Left lobe of liver (tissue), 2 donors: ENCODE results near the gene TTLL5. TPM values are rescaled to one million over a fixed set of nuclear protein-coding genes. Genes with fewer than 3 reads are reported as not detected.
"Not testable (repeated sequence)": the region's sequence is repeated elsewhere in the genome, so short reads cannot be mapped to it uniquely, and the experiment has no call there.

Experiments used
- ATAC-seq: fragments of 200-7000 bp; cut with Tn5 transposase; one replicate; pipeline ENCODE4 v1.9.1; 2020; ENCODE audit warnings: mild to moderate bottlenecking, moderate library complexity
- DNase-seq: peaks from one replicate; pipeline ENCODE4 v3.0.0-alpha.2; 2020; ENCODE audit warnings: low spot score
- total RNA-seq: library from RNA; stranded (reverse); gene quantifications from one replicate; pipeline ENCODE4 v1.2.1, GENCODE V29; 2021
- donor health status: DM: no; HTN: no; CAD: no; lungs with moderate emphysema.
- donor health status: DM: no; HTN: yes; CAD: no.

TTLL5 gene
- total RNA-seq, 1 donor from 2014 or later: 9.5 TPM

GRCh38 chr14:75905147-75905904 is 244.3 kb downstream of the TTLL5 start:
- DNase-seq (peak; percentile 53), ATAC-seq (peak; percentile 35)

DNA sequence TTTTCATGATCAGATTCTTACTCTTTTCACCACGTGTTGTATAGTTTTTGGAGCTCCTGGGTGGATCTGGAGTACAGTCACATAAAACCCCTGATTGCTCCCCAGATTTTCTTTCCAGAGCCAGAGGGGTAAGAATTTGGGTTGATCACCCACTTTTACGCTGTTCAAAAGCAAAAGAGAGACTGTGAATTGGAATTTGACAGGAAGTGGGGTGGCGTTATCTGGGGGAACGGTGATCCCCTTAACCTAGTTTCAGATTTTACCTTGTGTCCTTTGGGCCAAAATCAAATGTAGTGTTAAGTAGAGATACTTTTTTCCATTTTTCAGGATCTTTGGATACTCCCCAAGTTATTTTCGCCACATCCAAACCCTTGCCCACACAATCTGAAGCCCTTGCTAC is 245.2 kb downstream of the TTLL5 start:
- no peak for ATAC-seq
- no peak for DNase-seq

DNA sequence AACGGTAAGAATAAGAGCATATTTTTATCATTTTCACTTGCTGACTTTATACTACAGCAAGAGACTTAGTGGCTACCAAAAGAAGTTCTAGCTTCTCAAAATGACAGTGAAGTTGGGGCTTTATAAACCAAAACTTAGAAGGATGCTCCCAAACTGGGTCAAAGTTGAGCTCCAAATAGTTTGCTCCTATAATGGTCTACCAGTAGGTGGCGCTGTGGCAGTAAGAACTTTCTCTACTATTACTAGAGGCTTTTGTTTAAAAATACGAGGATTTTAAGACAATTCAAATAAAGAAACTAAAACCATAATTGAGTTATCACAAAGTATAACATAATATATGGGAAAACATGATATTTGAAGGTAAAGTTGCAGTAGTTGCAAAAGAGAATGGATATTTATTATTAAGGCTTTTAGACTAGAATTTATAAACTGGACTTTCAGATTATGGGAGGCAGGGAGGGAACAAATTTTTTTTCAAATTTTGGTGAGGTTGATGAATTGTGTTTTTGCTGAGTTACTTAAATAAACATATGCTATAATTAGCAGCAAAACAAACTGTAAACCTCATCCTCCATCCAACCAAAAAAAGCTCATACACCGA is 245.7 kb downstream of the TTLL5 start:
- peak; percentile 54 for DNase-seq
- ATAC-seq: peak; percentile 91

GRCh38 chr14:75907756-75908359 is 246.8 kb downstream of the TTLL5 start:
- no peak for ATAC-seq
- DNase-seq: no peak

DNA sequence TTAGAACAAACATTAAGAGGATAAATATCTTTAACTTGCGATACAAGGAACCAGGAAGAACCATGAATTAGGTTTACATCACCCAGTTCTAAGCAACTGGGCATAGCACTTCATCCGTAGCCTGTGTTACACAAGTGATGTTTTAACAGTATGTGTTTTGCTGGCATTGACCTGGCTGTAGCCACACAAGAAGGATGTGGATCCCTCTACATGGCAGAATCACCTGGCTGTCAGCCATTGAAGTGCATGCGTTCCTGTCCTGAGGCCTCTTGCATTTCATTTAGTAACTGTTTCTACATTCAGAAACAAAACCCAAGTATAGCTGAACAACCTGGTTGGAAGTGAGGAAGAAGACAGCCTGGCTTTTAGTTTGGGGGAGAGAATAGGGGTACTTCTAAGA is 248.6 kb downstream of the TTLL5 start:
- DNase-seq: no peak
- no peak for ATAC-seq

GRCh38 chr14:75910048-75910447 is 249.0 kb downstream of the TTLL5 start:
- DNase-seq (no peak), ATAC-seq (no peak)

- DNase-seq (no peak), ATAC-seq (no peak)
Observed at GRCh38 chr14:75911883-75912282, 250.8 kb downstream of the TTLL5 start.

- no peak for ATAC-seq
- DNase-seq: no peak
Observed at GRCh38 chr14:75913183-75913582, 252.1 kb downstream of the TTLL5 start.

- ATAC-seq (no peak), DNase-seq (no peak)
Observed at GRCh38 chr14:75915045-75915444, 254.0 kb downstream of the TTLL5 start.

- no peak for ATAC-seq
Observed at GRCh38 chr14:75917322-75917945, 256.4 kb downstream of the TTLL5 start.

GRCh38 chr14:75917946-75918335 is 256.9 kb downstream of the TTLL5 start:
- no peak for DNase-seq
- no peak for ATAC-seq

More at GRCh38 chr14:75917322-75917945, 256.4 kb downstream of the TTLL5 start:
- no peak for DNase-seq

- DNase-seq, ATAC-seq: not testable (repeated sequence)
Observed at GRCh38 chr14:75920421-75920820, 259.4 kb downstream of the TTLL5 start.

DNA sequence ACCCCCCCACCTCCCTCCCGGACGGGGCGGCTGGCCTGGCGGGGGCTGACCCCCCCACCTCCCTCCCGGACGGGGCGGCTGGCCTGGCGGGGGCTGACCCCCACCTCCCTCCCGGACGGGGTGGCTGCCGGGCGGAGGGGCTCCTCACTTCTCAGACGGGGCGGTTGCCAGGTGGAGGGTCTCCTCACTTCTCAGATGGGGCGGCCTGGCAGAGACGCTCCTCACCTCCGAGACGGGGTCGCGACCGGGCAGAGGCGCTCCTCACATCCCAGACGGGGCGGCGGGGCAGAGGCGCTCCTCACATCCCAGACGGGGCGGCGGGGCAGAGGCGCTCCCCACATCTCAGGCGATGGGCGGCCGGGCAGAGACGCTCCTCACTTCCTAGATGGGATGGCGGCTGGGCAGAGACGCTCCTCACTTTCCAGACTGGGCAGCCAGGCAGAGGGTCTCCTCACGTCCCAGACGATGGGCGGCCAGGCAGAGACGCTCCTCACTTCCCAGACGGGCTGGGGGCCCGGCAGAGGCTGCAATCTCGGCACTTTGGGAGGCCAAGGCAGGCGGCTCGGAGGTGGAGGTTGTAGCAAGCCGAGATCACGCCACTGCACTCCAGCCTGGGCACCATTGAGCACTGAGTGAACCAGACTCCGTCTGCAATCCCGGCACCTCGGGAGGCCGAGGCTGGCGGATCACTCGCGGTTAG is 264.2 kb downstream of the TTLL5 start:
- DNase-seq, ATAC-seq: not testable (repeated sequence)

DNA sequence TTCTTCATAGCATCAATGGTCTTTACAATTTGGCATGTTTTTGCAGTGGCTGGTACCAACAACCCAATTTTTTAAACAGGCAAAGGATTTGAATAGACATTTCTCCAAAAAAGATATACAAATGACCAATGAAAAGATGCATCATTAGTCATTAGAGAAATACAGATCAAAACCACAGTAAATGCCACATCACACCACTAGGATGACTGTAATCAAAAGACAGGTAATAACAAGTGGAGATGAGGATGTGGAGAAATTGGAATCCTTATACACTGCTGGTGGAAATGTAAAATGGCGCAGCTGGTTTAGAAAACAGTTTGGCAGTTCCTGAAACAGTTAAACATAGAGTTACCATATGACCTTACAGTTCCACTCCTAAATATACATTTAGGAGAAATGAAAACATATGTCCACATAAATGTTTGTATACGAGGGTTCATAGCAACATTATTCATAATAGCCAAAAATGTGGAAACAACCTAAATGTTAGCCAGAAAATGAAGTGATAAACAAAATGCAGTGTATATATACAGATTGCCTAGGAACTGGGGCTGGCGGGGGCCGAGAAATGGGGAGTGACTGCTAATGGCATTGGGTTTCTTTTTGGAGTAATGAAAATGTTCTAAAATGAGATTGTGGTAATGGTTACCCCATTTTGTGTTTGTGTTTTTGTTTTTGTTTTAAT is 265.5 kb downstream of the TTLL5 start:
- DNase-seq: no peak
- ATAC-seq: no peak

DNA sequence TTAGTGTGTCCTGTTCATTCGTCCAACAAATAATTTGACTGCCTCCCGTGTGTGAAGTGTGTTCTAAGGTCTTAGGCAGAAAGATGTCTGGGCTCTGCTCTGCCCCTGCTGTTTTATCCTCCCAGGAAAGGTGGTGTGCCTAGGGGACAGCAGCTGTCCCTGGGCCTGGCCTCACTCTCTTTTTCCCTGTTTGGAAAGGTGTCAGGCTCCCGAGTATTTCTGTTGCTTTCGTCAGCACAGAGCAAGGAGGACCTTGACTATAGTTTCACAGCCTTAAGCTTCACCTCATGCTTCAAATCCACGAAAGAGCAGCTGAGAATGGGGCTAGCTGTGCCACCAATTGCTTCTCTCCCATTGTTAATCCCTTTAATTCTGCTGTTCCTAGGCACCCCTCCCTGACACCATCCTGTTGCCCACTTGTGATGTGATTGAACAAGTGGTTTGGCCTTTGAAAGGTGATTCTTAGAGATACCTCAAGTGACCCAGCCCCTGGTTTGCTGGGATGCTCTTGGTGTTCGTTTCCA is 266.6 kb downstream of the TTLL5 start:
- no peak for ATAC-seq
- DNase-seq: no peak

- no peak for DNase-seq
- ATAC-seq: peak; percentile 50
Observed at GRCh38 chr14:75928690-75929181, 267.7 kb downstream of the TTLL5 start.

DNA sequence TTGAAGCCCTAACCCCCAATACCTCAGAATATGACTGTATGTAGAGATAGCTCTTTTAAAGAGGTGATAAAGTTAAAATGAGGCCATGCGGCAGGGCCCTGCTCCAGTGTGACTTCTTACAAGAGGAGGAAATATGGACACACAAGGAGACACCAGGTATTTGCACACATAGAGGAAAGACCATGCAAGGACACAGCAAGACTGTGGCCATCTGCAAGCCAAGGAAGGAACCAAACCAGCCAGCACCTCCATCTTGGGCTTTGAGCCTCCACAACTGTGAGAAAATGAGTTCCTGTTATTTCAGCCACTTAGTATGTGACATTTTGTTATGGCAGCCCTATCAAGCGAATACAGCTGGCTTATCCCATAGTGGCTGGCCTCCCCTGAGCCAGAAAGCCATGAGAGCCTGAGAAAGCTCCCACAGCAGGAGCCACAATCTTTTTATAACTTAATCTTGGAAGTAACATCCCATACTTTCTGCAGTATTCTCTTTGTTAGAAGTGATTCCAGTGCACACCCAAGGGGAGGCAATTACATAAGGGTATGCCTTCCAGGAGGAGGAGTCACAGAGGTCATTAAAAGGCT is 272.8 kb downstream of the TTLL5 start:
- ATAC-seq (no peak), DNase-seq (no peak)

DNA sequence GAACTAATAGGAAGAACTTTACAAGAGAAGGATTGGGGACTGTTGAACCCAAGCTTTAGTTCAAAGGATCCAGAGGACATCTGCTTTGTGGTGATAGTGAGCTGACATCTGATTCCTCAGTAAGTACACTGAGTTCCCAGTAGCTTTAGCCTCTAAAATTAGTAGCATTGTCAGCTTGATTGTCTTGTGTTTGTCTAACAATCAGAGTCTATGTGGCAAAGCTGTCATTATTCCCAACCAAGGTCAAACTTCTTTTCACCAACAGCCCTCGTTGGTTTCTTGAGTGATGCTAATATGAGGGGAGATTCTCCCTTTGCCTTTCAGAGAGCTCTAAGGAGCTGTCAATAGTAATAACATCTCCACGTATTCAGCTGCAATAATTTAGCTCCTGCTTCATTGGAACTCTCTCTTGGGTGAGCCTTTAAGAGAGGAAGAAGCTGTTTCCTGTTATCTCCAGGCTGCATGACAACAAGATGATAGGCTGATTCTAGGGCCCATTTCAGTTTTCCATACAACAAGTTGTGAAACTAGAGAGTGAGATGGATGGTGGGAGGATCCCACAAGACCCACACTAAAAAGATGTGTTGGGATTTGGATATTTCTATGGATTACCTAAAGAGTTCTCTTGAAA is 274.1 kb downstream of the TTLL5 start:
- DNase-seq: no peak
- no peak for ATAC-seq

DNA sequence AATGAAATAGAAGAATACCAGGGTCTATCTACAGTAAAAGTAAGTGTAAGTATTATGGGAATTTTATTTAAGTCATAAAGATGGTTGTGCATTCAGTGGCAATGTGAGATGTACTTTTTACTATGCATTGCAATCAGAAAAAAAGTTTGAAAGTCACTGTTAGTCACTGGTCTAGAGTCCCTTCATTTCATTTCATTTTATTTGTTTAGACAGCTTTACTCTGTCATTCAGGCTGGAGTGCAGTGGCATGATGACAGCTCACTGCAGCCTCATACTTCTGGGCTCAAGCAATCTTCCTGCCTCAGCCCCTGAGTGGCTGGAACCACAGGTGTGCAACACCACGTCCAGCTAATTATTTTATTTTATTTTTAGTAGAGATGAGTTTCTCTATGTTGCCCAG is 278.2 kb downstream of the TTLL5 start:
- DNase-seq: no peak
- ATAC-seq: no peak
